ENCODE data around the gene CHRM4. TPM values are rescaled to one million over a fixed set of nuclear protein-coding genes. Genes with fewer than 3 reads are reported as not detected.

CHRM4 gene
- total RNA-seq, 3 donors from 2014 or later (not counting 1 experiment from before 2014, with no cell fraction given), result 2.2 to 6.5 (median 3.7) TPM

- Histone ChIP-seq H3K36me3 (ENCODE audit: control insufficient read depth, insufficient read depth, low read length) (no peaks in the 10 kb centered on the region), H3K27ac (ENCODE audit: low read length) (no peak overlapping the region), H3K4me1 (ENCODE audit: control insufficient read depth, insufficient read depth, low read length) (peaks cover 43% of the 10 kb centered on the region), H3K4me3 (ENCODE audit: low read length) (no peak overlapping the region), H3K9me3 (ENCODE audit: control insufficient read depth, insufficient read depth, low read length) (no peaks in the 10 kb centered on the region), H3K27me3 (ENCODE audit: control insufficient read depth, insufficient read depth, low read length) (peaks cover 13% of the 10 kb centered on the region)
- peaks cover 4 to 6% of the 10 kb centered on the region in 2 donors for H3K4me1 Mint-ChIP-seq
- no peak for ATAC-seq
- no peaks in the 10 kb centered on the region for H3K36me3 Mint-ChIP-seq
- no peak overlapping the region for H3K4me3 Mint-ChIP-seq
- TF ChIP-seq CTCF (IDR thresholded peaks at IDR 0.05), result no peak
- 91% methylated on average over 13 of the region's 13 CpGs for WGBS (ENCODE audit: insufficient coverage)
- H3K9me3 Mint-ChIP-seq, result no peaks in the 10 kb centered on the region
- peaks cover 14 to 37% of the 10 kb centered on the region in 2 donors for H3K27me3 Mint-ChIP-seq (ENCODE audit: low read depth in 2 of 2)
- H3K27ac Mint-ChIP-seq, result no peak overlapping the region
- intact Hi-C loops (cut with micrococcal nuclease), result no loop called here
- DNase-seq, result no peak
These were observed 53.8 kb downstream of the CHRM4 start for GRCh38 chr11:46337626-46338345.

GRCh38 chr11:46336563-46337180, 54.9 kb downstream of the CHRM4 start:
- Mint-ChIP-seq H3K27ac (no peak overlapping the region), H3K4me1 (peaks cover 7 to 8% of the 10 kb centered on the region in 2 donors)

GRCh38 chr11:46335890-46336562, 55.5 kb downstream of the CHRM4 start:
- WGBS (ENCODE audit: insufficient coverage), result 92% methylated on average over 11 of the region's 11 CpGs
- Mint-ChIP-seq H3K9me3 (no peaks in the 10 kb centered on the region), H3K27me3 (ENCODE audit: low read depth in 2 of 2) (peaks cover 25 to 39% of the 10 kb centered on the region in 2 donors), H3K36me3 (no peaks in the 10 kb centered on the region), H3K4me1 (peaks cover 14% of the 10 kb centered on the region in 2 donors), H3K4me3 (no peak overlapping the region), H3K27ac (no peak overlapping the region)
- Histone ChIP-seq H3K9me3 (ENCODE audit: control insufficient read depth, insufficient read depth, low read length) (no peaks in the 10 kb centered on the region), H3K36me3 (ENCODE audit: control insufficient read depth, insufficient read depth, low read length) (no peaks in the 10 kb centered on the region), H3K4me3 (ENCODE audit: low read length) (no peak overlapping the region), H3K27me3 (ENCODE audit: control insufficient read depth, insufficient read depth, low read length) (peaks cover 17% of the 10 kb centered on the region), H3K4me1 (ENCODE audit: control insufficient read depth, insufficient read depth, low read length) (peaks cover 52% of the 10 kb centered on the region), H3K27ac (ENCODE audit: low read length) (no peak overlapping the region)
- DNase-seq (no peak), ATAC-seq (no peak)
- intact Hi-C loops (cut with micrococcal nuclease), result no loop called here
- TF ChIP-seq CTCF (IDR thresholded peaks at IDR 0.05), result no peak

More at GRCh38 chr11:46336563-46337180, 54.9 kb downstream of the CHRM4 start:
- WGBS (ENCODE audit: insufficient coverage), result 71% methylated on average over 12 of the region's 12 CpGs
- intact Hi-C loops (cut with micrococcal nuclease), result no loop called here
- H3K27me3 Mint-ChIP-seq (ENCODE audit: low read depth in 2 of 2), result peaks cover 19 to 40% of the 10 kb centered on the region in 2 donors
- no peak overlapping the region for H3K27ac ChIP-seq (ENCODE audit: low read length)
- peak in 2 of 3 donors; percentile 36 to 63 for ATAC-seq
- TF ChIP-seq CTCF (IDR thresholded peaks at IDR 0.05), result no peak
- no peak overlapping the region for H3K4me3 ChIP-seq (ENCODE audit: low read length)
- H3K9me3 Mint-ChIP-seq, result no peaks in the 10 kb centered on the region
- peaks cover 46% of the 10 kb centered on the region for H3K4me1 ChIP-seq (ENCODE audit: control insufficient read depth, insufficient read depth, low read length)
- H3K4me3 Mint-ChIP-seq, result no peak overlapping the region
- no peaks in the 10 kb centered on the region for H3K36me3 Mint-ChIP-seq
- H3K36me3 ChIP-seq (ENCODE audit: control insufficient read depth, insufficient read depth, low read length), result no peaks in the 10 kb centered on the region
- DNase-seq, result no peak
- no peaks in the 10 kb centered on the region for H3K9me3 ChIP-seq (ENCODE audit: control insufficient read depth, insufficient read depth, low read length)
- H3K27me3 ChIP-seq (ENCODE audit: control insufficient read depth, insufficient read depth, low read length), result peaks cover 17% of the 10 kb centered on the region
